ENCODE data around the gene FBXL16.

FBXL16 gene

GRCh38 chr16:726438-727290 lies 21.1 kb upstream of the FBXL16 start, which contains the start of the genes CCDC78 and HAGHL:
Gene CCDC78 (minus strand): TSS chr16:726443. CDS start chr16:726367, 76 bp downstream.
Gene HAGHL (plus strand): TSS chr16:727106. CDS start chr16:727510, 404 bp downstream.
- Histone ChIP-seq H3K4me2 (ENCODE audit: low read length, poor library complexity, severe bottlenecking) (peak within 1 kb of the TSS; percentile 93), H3K23ac (ENCODE audit: low read length in 2 of 2) (peak within 1 kb of the TSS in 1 of 2 experiments; percentile 63), H3K4me3 (ENCODE audit: insufficient read depth in 1 of 2, low read depth in 1 of 2, low read length in 2 of 2) (peak within 1 kb of the TSS; percentile 56 to 82), H2AFZ (ENCODE audit: low read depth, low read length) (peak within 1 kb of the TSS; percentile 51), H2BK12ac (ENCODE audit: low read length in 2 of 2) (peak within 1 kb of the TSS in 1 of 2 experiments; percentile 90), H4K8ac (ENCODE audit: low read length) (peak within 1 kb of the TSS; percentile 47), H2BK120ac (ENCODE audit: low read depth, low read length) (peak within 1 kb of the TSS; percentile 68), H3K27me3 (ENCODE audit: control insufficient read depth in 1 of 2, insufficient read depth in 1 of 2, low read length in 2 of 2) (peaks cover 0 to 19% of the 10 kb centered on the region in 2 experiments), H3K27ac (ENCODE audit: low read length, poor library complexity, severe bottlenecking) (no peak within 1 kb of the TSS), H3K18ac (ENCODE audit: low read depth in 1 of 2, low read length in 2 of 2) (peak within 1 kb of the TSS; percentile 71 to 98), H3K36me3 (ENCODE audit: control insufficient read depth in 1 of 2, insufficient read depth in 2 of 2, low read depth in 1 of 2, low read length in 2 of 2) (peaks cover 3 to 49% of the 10 kb centered on the region in 2 experiments), H3K4ac (ENCODE audit: low read depth in 1 of 2, low read length in 2 of 2) (peak within 1 kb of the TSS; percentile 70 to 95), H4K91ac (ENCODE audit: low read length) (peak within 1 kb of the TSS; percentile 67), H3K4me1 (ENCODE audit: control insufficient read depth, insufficient read depth, low read depth, low read length) (peaks cover 45% of the 10 kb centered on the region), H3K14ac (ENCODE audit: low read length in 2 of 2) (peak within 1 kb of the TSS in 1 of 2 experiments; percentile 92), H2AK5ac (ENCODE audit: low read length, severe bottlenecking) (no peak within 1 kb of the TSS), H3K9ac (ENCODE audit: low read length) (peak within 1 kb of the TSS; percentile 84), H3K79me1 (replicated peaks; ENCODE audit: low read length, poor library complexity, severe bottlenecking) (peaks cover 2% of the 10 kb centered on the region), H2BK15ac (ENCODE audit: low read depth, poor library complexity, severe bottlenecking) (peak within 1 kb of the TSS; percentile 57), H2BK5ac (ENCODE audit: low read depth, low read length, poor library complexity, severe bottlenecking) (no peak within 1 kb of the TSS), H3K9me3 (ENCODE audit: control insufficient read depth, low read length) (no peaks in the 10 kb centered on the region)
- peak; percentile 59 for DNase-seq
- WGBS = 5% methylated on average over 50 of the region's 88 CpGs

- WGBS = 38% methylated on average over 9 of the region's 9 CpGs
- Histone ChIP-seq H3K4me1 (ENCODE audit: control insufficient read depth, insufficient read depth, low read depth, low read length) (peaks cover 49% of the 10 kb centered on the region), H3K4me3 (ENCODE audit: insufficient read depth in 1 of 2, low read depth in 1 of 2, low read length in 2 of 2) (no peak overlapping the region), H3K27ac (ENCODE audit: low read length, poor library complexity, severe bottlenecking) (no peak overlapping the region), H3K14ac (ENCODE audit: low read length in 2 of 2) (no peak overlapping the region), H3K36me3 (ENCODE audit: control insufficient read depth in 1 of 2, insufficient read depth in 2 of 2, low read depth in 1 of 2, low read length in 2 of 2) (peaks cover 0 to 46% of the 10 kb centered on the region in 2 experiments), H3K9ac (ENCODE audit: low read length) (no peak overlapping the region), H4K8ac (ENCODE audit: low read length) (peak overlapping the region; percentile 45), H3K4me2 (ENCODE audit: low read length, poor library complexity, severe bottlenecking) (no peak overlapping the region), H4K91ac (ENCODE audit: low read length) (peak overlapping the region; percentile 64), H2AK5ac (ENCODE audit: low read length, severe bottlenecking) (no peak overlapping the region), H2BK12ac (ENCODE audit: low read length in 2 of 2) (peak overlapping the region in 1 of 2 experiments; percentile 90), H2BK120ac (ENCODE audit: low read depth, low read length) (no peak overlapping the region), H3K27me3 (ENCODE audit: control insufficient read depth in 1 of 2, insufficient read depth in 1 of 2, low read length in 2 of 2) (peaks cover 0 to 19% of the 10 kb centered on the region in 2 experiments), H3K4ac (ENCODE audit: low read depth in 1 of 2, low read length in 2 of 2) (peak overlapping the region in 1 of 2 experiments; percentile 70), H2AFZ (ENCODE audit: low read depth, low read length) (no peak overlapping the region), H3K9me3 (ENCODE audit: control insufficient read depth, low read length) (no peaks in the 10 kb centered on the region), H2BK15ac (ENCODE audit: low read depth, poor library complexity, severe bottlenecking) (peak overlapping the region; percentile 57), H3K18ac (ENCODE audit: low read depth in 1 of 2, low read length in 2 of 2) (peak overlapping the region; percentile 61 to 81), H3K23ac (ENCODE audit: low read length in 2 of 2) (no peak overlapping the region), H2BK5ac (ENCODE audit: low read depth, low read length, poor library complexity, severe bottlenecking) (no peak overlapping the region), H3K79me1 (replicated peaks; ENCODE audit: low read length, poor library complexity, severe bottlenecking) (peaks cover 5% of the 10 kb centered on the region)
- DNase-seq = peak; percentile 36
These were observed 20.5 kb upstream of the FBXL16 start for GRCh38 chr16:726188-726437.

- Histone ChIP-seq H3K4me1 (ENCODE audit: control insufficient read depth, insufficient read depth, low read depth, low read length) (peaks cover 48% of the 10 kb centered on the region), H3K14ac (ENCODE audit: low read length in 2 of 2) (no peak overlapping the region), H3K4ac (ENCODE audit: low read depth in 1 of 2, low read length in 2 of 2) (no peak overlapping the region), H2BK12ac (ENCODE audit: low read length in 2 of 2) (no peak overlapping the region), H3K36me3 (ENCODE audit: control insufficient read depth in 1 of 2, insufficient read depth in 2 of 2, low read depth in 1 of 2, low read length in 2 of 2) (peaks cover 0 to 41% of the 10 kb centered on the region in 2 experiments), H4K91ac (ENCODE audit: low read length) (no peak overlapping the region), H3K79me1 (replicated peaks; ENCODE audit: low read length, poor library complexity, severe bottlenecking) (peaks cover 6% of the 10 kb centered on the region), H2AFZ (ENCODE audit: low read depth, low read length) (peak overlapping the region; percentile 31), H2BK15ac (ENCODE audit: low read depth, poor library complexity, severe bottlenecking) (no peak overlapping the region), H2BK120ac (ENCODE audit: low read depth, low read length) (no peak overlapping the region), H3K4me3 (ENCODE audit: insufficient read depth in 1 of 2, low read depth in 1 of 2, low read length in 2 of 2) (no peak overlapping the region), H3K9ac (ENCODE audit: low read length) (no peak overlapping the region), H3K23ac (ENCODE audit: low read length in 2 of 2) (no peak overlapping the region), H3K9me3 (ENCODE audit: control insufficient read depth, low read length) (no peaks in the 10 kb centered on the region), H3K27me3 (ENCODE audit: control insufficient read depth in 1 of 2, insufficient read depth in 1 of 2, low read length in 2 of 2) (peaks cover 0 to 19% of the 10 kb centered on the region in 2 experiments), H3K4me2 (ENCODE audit: low read length, poor library complexity, severe bottlenecking) (no peak overlapping the region), H2AK5ac (ENCODE audit: low read length, severe bottlenecking) (no peak overlapping the region), H3K18ac (ENCODE audit: low read depth in 1 of 2, low read length in 2 of 2) (no peak overlapping the region), H3K27ac (ENCODE audit: low read length, poor library complexity, severe bottlenecking) (no peak overlapping the region), H2BK5ac (ENCODE audit: low read depth, low read length, poor library complexity, severe bottlenecking) (no peak overlapping the region), H4K8ac (ENCODE audit: low read length) (no peak overlapping the region)
- DNase-seq = no peak
- 88% methylated on average over 23 of the region's 23 CpGs for WGBS
These were observed 20.0 kb upstream of the FBXL16 start for GRCh38 chr16:725463-726187.

- DNase-seq = no peak
- Histone ChIP-seq H2BK15ac (ENCODE audit: low read depth, poor library complexity, severe bottlenecking) (no peak overlapping the region), H4K8ac (ENCODE audit: low read length) (no peak overlapping the region), H3K79me1 (replicated peaks; ENCODE audit: low read length, poor library complexity, severe bottlenecking) (peaks cover 9% of the 10 kb centered on the region), H3K14ac (ENCODE audit: low read length in 2 of 2) (no peak overlapping the region), H2BK5ac (ENCODE audit: low read depth, low read length, poor library complexity, severe bottlenecking) (no peak overlapping the region), H2AK5ac (ENCODE audit: low read length, severe bottlenecking) (no peak overlapping the region), H2BK12ac (ENCODE audit: low read length in 2 of 2) (no peak overlapping the region), H3K27me3 (ENCODE audit: control insufficient read depth in 1 of 2, insufficient read depth in 1 of 2, low read length in 2 of 2) (peaks cover 0 to 19% of the 10 kb centered on the region in 2 experiments), H3K4me3 (ENCODE audit: insufficient read depth in 1 of 2, low read depth in 1 of 2, low read length in 2 of 2) (no peak overlapping the region), H3K27ac (ENCODE audit: low read length, poor library complexity, severe bottlenecking) (no peak overlapping the region), H3K4ac (ENCODE audit: low read depth in 1 of 2, low read length in 2 of 2) (no peak overlapping the region), H4K91ac (ENCODE audit: low read length) (no peak overlapping the region), H3K18ac (ENCODE audit: low read depth in 1 of 2, low read length in 2 of 2) (no peak overlapping the region), H3K9me3 (ENCODE audit: control insufficient read depth, low read length) (no peaks in the 10 kb centered on the region), H2BK120ac (ENCODE audit: low read depth, low read length) (no peak overlapping the region), H2AFZ (ENCODE audit: low read depth, low read length) (no peak overlapping the region), H3K4me1 (ENCODE audit: control insufficient read depth, insufficient read depth, low read depth, low read length) (peaks cover 53% of the 10 kb centered on the region), H3K4me2 (ENCODE audit: low read length, poor library complexity, severe bottlenecking) (no peak overlapping the region), H3K23ac (ENCODE audit: low read length in 2 of 2) (no peak overlapping the region), H3K9ac (ENCODE audit: low read length) (no peak overlapping the region), H3K36me3 (ENCODE audit: control insufficient read depth in 1 of 2, insufficient read depth in 2 of 2, low read depth in 1 of 2, low read length in 2 of 2) (peaks cover 0 to 35% of the 10 kb centered on the region in 2 experiments)
- WGBS = 97% methylated on average over 7 of the region's 7 CpGs
These were observed 19.4 kb upstream of the FBXL16 start for GRCh38 chr16:725041-725376.
